GM13977 (cell line): ENCODE results near the gene SLC6A12.
"Not testable (repeated sequence)": the region's sequence is repeated elsewhere in the genome, so short reads cannot be mapped to it uniquely, and the experiment has no call there.

Experiments used
- DNase-seq: peaks from one replicate; pipeline ENCODE4 v3.0.0; 2012; ENCODE audit warnings: low spot score
- CTCF ChIP-seq: IDR thresholded peaks from 2 replicates; pipeline ENCODE4 v1.5.1; 2012; ENCODE audit warnings: mild to moderate bottlenecking, control low read depth; ENCODE audit not compliant: insufficient read depth; ENCODE audit errors: extremely low read depth, missing control alignments
- in situ Hi-C: fragments of 300-500 bp; cut with MboI; formaldehyde crosslinking; loops from one replicate; pipeline ENCODE4 v1.12.0; 2022; ENCODE audit warnings: low sequenced_read_pairs, low pct_unique_long_range_greater_than_20kb, mixed read lengths, inconsistent platforms; ENCODE audit not compliant: unreplicated experiment

SLC6A12 gene

GRCh38 chr12:188910-189621, 24.9 kb downstream of the SLC6A12 start:
- peak; percentile 78 for TF ChIP-seq CTCF
- peak; percentile 88 for DNase-seq
- in situ Hi-C loops = no loop called here

- in situ Hi-C loops, DNase-seq: not testable (repeated sequence)
Measured at GRCh38 chr12:187986-188909, 25.7 kb downstream of the SLC6A12 start.

GRCh38 chr12:186006-186625, 27.8 kb downstream of the SLC6A12 start:
- no peak for TF ChIP-seq CTCF
- DNase-seq = no peak
- in situ Hi-C loops = no loop called here

- no peak for TF ChIP-seq CTCF
- no peak for DNase-seq
- in situ Hi-C loops = no loop called here
Measured at GRCh38 chr12:185576-185955, 28.4 kb downstream of the SLC6A12 start.

GRCh38 chr12:184811-185575, 29.0 kb downstream of the SLC6A12 start:
- in situ Hi-C loops = no loop called here
- TF ChIP-seq CTCF = no peak
- DNase-seq = no peak

- TF ChIP-seq CTCF = no peak
- in situ Hi-C loops = no loop called here
- no peak for DNase-seq
Measured at GRCh38 chr12:182381-182892, 31.5 kb downstream of the SLC6A12 start.
